Cardiac septum (tissue), 1 donor: Measurements from ENCODE around the gene LNP1. TPM values are rescaled to one million over a fixed set of nuclear protein-coding genes. Genes with fewer than 3 reads are reported as not detected.
"Not testable (repeated sequence)": the region's sequence is repeated elsewhere in the genome, so short reads cannot be mapped to it uniquely, and the experiment has no call there.

ENCODE experiments used
- DNase-seq: peaks from one replicate; pipeline ENCODE4 v3.0.0-alpha.2; 2020; ENCODE audit warnings: low spot score
- intact Hi-C: fragments of 100-400 bp; cut with DNase I; formaldehyde crosslinking; loops from one replicate; pipeline ENCODE4 v1.14.0; 2022
- total RNA-seq: library from RNA; stranded (reverse); fragmentation: NEBNext Ultra II Directional; extraction: Animal tissue kit (Norgen Biotek cat#: 25700); gene quantifications from one replicate; pipeline ENCODE4 v1.2.1, GENCODE V29; 2021
- donor health status: DM: no; HTN: no; CAD: no.

The LNP1 gene
- total RNA-seq, 1 donor from 2014 or later = 4.6 TPM

DNA sequence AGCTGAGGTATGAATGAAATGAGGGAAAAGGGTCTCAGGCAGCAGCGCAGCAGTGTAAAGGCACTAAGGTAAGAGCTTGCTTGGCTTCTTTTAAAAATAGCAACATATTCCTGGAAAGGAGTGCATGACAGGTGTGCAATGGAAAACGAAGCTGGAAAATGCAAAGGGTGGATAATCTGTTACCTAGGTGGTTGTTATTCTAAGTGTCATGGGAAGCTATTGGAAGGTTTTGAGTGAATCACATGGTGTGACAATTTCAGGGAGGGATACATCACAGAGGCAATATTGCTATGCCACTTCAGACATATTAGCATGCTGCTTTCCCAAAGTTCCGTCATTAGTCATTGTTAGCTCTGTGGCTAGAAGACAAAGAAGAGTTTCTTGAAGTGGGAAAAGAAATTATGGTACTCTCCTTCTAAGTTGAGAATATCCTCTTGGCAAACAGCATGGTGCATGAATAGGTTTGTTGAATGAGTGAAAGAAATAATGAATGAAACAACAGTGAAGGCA, 62.4 kb downstream of the LNP1 start:
- DNase-seq = no peak
- intact Hi-C loops = loop anchor here (2.0 to 10.0 kb wide), 2 partner anchors 127 to 331 kb away; no protein-coding TSS in a partner anchor

DNA sequence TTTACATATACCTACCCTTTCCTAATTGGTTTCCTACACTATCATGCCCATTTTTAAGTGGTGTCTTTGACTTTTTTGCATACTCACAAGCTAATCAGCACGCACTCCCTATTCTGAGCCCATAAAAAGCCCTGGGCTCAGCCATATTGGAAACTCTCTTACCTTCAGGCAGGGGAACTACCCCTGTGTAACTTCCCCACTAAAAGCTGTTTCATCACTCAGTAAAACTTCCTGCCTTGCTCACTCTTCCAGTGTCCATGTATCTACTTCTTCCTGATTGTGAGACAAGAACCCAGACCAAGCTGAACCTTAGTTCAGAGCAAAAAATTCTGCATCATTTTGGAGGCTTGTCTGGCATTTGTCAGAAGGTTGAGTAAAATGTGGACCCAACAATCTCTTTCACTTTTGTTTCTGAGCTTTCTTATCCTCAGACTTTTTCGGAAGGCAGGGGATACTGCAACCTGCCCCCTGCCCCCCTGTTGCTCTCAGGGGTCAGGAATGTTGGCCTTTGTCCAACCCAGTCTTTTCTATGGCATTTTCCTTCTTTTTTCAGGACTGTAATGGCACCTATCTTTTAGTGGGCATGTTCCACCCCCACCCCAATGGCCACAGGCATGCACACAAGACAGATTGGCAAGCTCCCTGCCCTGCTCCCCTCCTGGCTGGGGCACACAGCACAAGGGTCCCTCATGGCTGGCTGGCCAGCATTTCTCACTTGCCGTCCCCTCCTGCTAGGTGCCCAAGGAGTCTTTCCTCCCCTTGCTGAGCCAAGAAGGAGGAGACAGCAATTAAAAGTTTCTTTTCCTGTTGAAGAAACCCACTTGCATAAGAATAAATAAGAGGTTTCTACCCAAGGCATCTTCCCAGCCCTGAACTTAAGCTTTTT, 64.8 kb downstream of the LNP1 start:
- DNase-seq = no peak
- intact Hi-C loops = loop anchor here (10.0 kb wide), 1 partner anchor 329 kb away; no protein-coding TSS in a partner anchor

DNA sequence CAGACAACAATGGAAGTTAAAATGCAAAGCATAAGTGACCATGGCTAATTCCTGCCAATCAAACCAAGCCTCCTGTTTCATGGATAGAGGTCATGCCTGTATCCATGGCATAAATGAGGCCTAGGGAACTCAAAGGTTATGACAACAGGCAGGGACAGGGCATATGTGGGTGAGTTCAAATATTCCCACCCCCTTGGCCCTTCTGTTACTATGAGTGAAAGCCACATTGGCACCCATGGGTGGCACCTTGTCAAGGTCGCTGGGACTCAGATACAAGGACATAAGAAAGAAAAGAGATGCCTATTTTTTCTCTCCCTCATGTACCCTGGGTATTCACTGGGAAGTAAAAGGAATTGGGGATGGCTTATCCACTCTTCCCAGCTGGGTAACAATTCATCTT, 65.8 kb downstream of the LNP1 start:
- DNase-seq = no peak
- intact Hi-C loops = loop anchor here (10.0 kb wide), 1 partner anchor 328 kb away; no protein-coding TSS in a partner anchor

DNA sequence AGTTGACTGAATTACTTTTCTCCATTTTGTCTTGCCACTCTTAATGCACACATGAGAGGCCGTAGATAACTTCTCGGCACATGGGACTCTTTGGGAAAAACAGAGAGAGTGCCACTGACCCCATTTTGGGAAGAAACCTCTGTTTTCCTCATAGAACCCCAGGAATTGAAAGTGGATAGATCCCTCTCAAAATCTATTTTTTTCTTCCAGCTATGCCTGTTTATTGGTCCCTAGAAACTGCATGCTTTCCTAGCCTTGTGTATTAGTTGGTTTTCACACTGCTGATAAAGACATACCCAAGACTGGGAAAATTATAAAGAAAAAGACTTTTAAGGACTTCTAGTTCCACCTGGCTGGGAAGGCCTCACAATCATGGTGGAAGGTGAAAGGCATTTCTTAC, 67.3 kb downstream of the LNP1 start:
- intact Hi-C loops = loop anchor here (10.0 kb wide), 1 partner anchor 326 kb away; no protein-coding TSS in a partner anchor

DNA sequence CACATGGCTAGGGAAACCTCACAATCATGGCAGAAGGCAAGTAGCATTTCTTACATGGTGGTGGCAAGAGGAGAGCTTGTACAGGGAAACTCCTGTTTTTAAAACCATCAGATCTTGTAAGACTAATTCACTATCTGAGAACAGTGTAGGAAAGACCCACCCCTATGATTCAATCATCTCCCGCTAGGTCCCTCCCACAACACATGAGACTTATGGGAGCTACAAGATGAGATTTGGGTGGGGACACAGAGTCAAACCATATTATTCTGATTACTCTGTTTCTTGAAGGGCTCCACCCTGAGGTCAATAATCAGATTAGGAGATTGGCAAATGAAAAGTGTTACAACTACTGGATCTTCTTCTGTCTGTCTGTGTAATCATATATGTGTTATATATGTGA, 69.6 kb downstream of the LNP1 start:
- intact Hi-C loops = no loop called here

More for the DNA sequence above, 67.3 kb downstream of the LNP1 start:
- DNase-seq = no peak

DNA sequence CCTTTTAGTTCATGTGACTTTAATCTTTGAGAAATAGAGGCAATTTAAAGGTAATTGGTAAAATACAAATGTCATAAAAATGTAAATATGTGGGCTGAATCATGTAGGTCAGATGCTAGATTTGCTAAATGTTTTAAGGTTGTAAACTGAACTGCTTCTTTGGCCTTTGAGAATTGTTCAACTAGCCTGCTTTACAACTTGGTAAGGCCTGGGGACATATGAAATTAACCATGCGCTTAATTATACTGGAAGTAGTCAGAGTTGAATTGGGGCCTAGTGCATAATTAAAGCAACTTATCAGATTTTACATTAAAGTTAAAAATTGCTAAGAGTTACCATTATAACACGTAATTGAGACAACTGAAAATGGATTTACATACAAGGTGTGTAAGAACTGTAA, 70.1 kb downstream of the LNP1 start:
- no peak for DNase-seq
- intact Hi-C loops = no loop called here

More for the DNA sequence above, 69.6 kb downstream of the LNP1 start:
- no peak for DNase-seq

DNA sequence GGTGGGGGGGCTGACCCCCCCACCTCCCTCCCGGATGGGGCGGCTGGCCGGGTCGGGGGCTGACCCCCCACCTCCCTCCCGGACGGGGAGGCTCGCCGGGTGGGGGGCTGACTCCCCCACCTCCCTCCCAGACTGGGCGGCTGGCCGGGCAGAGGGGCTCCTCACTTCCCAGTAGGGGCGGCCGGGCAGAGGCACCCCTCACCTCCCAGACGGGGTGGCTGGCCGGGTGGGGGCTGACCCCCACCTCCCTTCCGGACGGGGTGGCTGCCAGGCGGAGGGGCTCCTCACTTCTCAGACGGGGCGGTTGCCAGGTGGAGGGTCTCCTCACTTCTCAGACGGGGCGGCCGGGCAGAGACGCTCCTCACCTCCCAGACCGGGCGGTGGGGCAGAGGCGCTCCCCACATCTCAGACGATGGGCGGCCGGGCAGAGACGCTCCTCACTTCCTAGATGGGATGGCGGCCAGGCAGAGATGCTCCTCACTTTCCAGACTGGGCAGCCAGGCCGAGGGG, 76.6 kb downstream of the LNP1 start:
- DNase-seq, intact Hi-C loops: not testable (repeated sequence)

DNA sequence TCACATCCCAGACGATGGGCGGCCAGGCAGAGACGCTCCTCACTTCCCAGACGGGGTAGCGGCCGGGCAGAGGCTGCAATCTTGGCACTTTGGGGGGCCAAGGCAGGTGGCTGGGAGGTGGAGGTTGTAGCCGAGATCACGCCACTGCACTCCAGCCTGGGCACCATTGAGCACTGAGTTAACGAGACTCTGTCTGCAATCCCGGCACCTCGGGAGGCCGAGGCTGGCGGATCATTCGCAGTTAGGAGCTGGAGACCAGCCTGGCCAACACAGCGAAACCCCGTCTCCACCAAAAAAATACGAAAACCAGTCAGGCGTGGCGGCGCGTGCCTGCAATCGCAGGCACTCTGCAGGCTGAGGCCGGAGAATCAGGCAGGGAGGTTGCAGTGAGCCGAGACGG, 77.2 kb downstream of the LNP1 start:
- intact Hi-C loops, DNase-seq: not testable (repeated sequence)

DNA sequence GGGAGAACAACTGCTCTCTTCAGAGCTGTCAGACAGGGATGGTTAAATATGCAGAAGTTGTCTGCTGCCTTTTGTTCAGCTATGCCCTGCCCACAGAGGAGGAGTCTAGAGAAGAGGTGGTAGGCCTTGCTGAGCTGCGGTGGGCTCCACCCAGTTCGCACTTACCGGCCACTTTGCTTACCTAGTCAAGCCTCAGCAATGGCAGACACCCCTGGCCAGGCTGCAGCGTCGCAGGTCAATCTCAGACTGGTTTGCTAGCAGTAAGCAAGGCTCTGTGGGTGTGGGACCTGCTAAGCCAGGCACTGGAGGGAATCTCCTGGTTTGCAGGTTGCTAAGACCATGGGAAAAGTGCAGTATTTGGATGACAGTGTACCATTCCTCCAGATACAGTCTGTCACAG, 78.7 kb downstream of the LNP1 start:
- intact Hi-C loops = no loop called here
- no peak for DNase-seq

DNA sequence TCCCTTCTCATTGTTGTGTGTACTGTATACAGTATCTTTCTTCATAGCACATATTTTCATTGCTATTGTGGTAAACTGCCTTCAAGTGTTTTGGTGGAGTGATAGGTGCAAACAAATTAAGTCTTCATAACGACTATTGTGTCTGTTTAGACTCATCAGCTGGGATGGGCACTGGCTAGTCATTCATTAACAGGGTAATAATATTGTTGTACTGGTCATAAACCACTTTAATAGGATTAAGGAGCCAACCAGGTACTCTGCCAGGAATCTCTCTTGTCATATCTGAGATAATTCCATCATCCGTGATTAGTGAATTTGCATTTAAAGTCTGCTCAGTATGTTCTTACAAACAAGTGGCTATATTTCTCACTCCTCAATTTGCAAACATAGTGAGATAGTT, 80.8 kb downstream of the LNP1 start:
- intact Hi-C loops = no loop called here
- no peak for DNase-seq

DNA sequence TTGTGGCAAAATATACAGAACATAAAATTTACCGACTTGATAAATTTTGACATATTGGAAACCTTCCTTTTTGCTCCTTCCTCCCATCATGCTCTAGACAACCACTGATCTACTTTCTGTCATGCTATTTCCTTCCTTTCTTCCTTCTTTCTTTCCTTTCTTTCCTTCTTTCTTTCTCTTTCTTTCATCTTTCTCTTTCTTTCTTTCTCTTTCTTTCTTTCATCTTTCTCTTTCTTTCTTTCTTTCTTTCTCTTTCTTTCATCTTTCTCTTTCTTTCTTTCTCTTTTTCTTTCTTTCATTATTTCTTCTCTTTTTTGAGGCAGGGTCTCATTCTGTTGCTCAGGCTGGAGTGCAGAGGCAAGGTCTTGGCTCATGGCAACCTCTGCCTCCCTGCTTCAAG, 82.2 kb downstream of the LNP1 start:
- DNase-seq = no peak
- intact Hi-C loops = no loop called here

DNA sequence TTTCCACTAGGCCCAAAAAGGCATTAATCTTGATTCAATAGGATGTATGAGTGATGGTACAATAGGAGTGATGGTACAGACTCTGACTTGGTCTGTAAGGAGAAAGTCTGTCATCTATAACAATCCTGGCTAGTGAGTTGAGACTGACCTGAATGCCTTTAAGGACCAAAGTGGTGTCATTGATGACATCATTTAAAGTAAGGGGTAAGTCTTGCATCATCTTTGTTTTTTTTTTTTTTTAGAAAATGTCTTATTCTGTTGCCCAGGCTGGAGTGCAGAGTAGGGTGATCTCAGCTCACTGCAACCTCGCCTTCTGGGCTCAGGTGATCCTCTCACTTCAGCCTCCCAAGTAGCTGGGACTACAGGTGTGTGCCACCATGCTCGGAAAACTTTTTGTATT, 85.5 kb downstream of the LNP1 start:
- intact Hi-C loops = no loop called here
- DNase-seq = no peak

DNA sequence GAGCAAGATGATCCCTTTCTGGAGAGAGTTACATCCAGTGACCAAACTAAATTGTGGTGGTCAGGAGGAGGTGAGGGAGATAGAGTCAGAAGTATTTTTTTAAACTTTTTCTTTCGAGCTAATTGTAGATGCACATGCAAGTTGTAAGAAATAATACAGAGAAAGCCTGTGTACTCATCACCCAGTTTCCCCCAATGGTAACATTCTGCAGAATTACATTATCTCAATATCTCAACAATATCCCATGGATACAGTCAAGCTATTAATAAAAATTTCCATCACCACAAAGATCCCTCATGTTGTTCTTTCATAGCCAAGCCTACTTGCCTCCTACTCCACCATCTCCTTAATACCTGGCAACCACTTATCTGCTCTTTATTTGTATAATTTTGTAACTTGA, 87.8 kb downstream of the LNP1 start:
- intact Hi-C loops = no loop called here
- no peak for DNase-seq

DNA sequence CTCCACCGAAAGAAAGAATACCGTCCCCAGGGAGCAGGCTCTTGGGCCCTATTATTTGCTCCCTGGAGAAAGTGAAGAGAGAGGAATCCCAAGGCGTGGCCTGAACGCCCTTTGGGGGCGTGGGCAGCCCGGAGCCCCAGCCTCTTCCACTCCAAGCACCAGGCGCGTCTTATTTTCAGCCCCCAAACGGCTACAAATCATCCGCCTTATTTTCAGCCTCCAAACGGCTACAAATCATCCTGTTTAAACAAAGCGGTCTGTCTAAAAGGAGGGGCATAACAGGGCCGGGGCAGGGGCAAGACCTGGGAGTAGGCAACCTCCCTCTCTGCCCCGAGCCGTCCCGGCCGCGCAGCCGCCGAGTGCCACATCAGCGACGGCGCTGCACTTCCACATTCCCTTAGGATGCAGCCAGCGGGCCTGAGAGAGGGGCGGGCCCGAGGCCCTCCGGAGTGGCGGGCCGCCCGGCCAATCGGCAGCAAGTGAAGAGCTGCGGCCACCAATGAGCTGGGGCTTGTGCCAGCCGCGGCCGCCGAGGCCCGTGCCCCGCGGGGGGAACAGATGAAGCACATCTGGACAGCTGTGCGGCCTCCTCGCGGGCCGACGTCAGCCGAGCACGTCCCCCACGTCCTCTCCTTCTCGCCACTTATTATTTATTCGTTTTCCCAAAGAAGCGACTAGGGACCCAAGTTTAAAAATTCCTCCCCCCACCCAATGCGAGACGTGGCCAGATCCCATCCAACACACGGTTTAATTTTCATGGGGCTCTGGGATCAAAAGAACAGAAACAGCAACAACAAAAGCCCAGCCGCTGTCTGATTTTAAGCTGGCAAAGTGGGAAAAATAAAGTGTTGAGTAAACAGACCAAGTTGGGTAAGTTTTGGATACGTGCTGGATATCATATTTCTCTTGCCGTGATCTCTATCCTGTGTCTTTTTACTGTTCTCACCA, 91.0 kb downstream of the LNP1 start, which contains the start of gene TMEM45A:
Gene TMEM45A (plus strand): TSS at position 561 of the 948 bp plus-strand sequence. CDS start 62,593 bp downstream, outside the sequence.
- intact Hi-C loops = loop anchor here (1.0 to 10.0 kb wide), 2 partner anchors 91 to 212 kb away; partner anchors contain the start of genes LNP1, TFG and TOMM70
- peak; percentile 96 for DNase-seq

DNA sequence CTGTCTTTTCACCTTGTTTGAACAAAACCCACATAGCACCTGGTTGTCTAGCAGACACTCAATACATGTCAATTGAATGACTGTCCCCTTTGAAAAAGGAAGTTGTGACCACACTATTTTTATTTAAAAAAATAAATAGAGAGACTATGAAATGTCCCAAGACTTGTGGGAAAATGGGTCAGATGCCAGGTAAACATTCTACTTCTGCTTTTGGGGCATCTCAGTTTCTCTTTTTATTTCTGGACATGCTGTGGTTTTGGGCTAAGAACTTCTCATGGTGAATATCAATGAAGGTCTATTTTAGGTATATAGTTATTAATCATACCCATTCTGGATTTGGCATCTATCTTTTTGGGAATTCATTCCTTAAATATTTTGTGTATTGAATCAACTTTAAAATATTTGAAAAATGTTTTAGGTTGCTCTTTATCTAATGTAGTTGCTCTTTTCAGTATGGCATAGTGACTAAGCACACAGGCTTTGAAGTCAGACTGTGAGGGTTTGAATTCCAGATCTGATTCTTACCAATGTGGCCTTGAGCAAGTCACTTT, 95.4 kb downstream of the LNP1 start:
- intact Hi-C loops = loop anchor here (10.0 kb wide), 1 partner anchor 208 kb away; the partner anchor contains the start of gene TFG
- DNase-seq = no peak

DNA sequence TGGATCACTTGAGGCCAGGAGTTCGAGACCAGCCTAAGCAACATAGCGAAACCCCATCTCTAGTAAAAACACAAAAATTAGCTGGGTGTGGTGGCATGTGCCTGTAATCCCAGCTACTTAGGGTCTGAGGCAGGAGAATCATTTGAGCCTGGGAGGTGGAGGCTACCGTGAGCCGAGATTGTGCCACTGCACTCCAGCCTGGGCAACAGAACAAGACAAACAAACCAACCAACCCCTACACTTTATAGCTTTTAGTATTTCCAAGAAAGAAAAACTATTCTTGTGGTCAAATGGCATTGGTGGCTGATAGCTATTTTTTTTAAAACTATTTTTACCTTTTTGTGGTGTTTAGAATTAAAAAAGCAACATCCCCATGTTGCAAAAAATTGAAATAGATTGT, 98.3 kb downstream of the LNP1 start:
- intact Hi-C loops = loop anchor here (10.0 kb wide), 1 partner anchor 205 kb away; the partner anchor contains the start of gene TFG
- DNase-seq = no peak

DNA sequence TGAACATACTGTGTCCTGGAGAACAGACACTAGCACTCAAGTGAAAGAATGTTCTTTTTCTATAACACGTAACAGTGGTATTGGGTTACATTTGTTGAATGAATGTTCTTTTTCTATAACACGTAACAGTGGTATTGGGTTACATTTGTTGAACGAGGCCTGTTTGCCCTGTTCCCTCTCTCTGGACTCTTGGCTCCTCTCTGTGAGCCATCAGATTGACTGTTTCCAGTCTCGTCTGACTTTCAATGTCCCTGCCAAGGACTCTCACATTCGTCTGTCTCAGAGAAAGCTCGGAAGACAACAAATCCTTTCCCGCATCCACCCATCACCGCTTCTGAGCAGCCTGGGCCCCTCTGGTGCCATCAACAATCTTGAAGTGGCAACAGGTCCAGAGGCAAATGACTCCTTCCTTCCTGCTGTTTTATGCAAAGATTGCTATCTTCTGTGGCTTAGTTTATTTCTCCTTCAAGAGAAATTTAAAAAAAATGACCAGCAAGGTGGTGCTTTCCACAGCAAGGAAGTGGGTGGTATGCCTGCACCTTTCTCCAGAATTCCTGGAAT, 99.1 kb downstream of the LNP1 start:
- DNase-seq = no peak
- intact Hi-C loops = no loop called here

DNA sequence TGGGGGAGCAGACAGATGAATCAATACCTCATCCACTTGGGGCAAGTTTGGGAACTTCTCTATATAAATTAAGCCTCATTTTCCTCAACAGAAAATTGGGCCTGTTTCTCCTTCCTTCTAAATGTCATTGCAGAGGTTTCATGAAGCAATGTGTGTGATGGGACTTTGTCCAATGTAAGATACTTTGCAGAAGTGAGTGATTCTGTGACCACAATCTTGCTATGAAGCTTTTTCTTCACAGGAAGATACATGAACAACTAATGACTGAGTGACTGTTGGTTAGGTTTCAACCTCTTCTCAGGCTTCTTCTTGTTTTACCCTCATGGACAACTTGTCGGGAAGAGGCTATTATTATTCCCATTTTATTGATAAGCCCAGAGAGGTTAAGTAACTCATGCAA, 102.1 kb downstream of the LNP1 start:
- intact Hi-C loops = no loop called here
- DNase-seq = no peak
